GM21786 (cell line): Measurements from ENCODE around the gene FGF14.

Experiments used
- ATAC-seq: cut with Tn5 transposase; IDR thresholded peaks from one replicate; pipeline ENCODE4 v1.9.1; 2021; ENCODE audit not compliant: unreplicated experiment

The FGF14 gene

DNA sequence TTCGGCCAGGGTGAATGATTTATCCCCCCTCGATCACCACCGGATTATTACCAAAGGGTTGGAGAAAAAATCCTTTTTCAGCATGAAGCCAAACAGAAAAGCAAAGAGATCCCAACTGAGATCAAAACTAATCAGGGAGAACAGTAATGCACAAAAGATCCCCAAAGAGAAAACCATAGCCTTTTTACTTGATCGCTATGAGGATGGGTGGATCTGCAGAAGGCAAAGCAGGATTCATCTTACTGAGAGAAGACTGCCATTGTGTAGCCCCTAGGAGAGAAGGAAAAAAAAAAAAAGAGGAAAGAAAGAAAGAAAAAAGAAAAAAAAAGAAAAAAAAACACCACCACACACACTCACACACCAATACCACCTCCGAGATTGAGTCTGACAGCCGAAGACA, at the start of gene FGF14:
Gene FGF14 (minus strand): TSS at position 283 of the 400 bp plus-strand sequence.
- no peak for ATAC-seq

DNA sequence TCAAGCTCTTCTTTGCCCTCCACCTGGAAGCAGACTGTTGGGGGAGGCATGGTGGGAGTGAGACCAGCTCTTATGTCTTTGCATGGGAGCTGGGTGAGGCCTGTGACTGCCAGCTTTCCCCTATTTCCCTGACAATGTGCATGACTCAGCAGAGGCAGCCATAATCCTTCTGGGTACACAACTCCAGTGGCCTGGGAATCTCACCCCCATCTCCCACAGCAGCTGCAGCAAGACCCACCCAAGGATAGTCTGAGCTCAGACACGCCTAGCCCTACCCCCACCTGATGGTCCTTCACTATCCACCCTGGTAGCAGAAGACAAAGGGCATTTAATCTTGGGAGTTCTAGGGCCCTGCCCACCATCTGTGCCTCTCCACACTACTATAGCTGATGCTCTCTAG, 41.4 kb upstream of the FGF14 start:
- no peak for ATAC-seq

DNA sequence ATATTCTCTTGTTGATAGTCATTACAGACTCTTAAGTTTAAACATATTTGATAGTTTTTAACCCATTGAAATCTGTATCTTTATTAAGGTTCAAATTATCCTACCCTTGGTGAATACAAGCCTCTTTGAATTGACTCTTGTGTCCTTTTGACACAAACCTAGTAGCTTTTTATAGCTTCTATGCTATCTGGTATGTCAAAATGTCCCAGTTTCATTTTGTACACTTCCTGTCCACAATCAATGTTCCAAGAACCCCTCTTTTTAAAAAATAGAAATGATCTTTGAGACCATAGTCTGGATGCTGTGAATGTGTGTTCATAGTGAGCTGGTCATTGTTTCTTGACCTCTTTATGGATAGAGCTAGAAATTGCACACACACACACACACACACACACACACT, 39.2 kb upstream of the FGF14 start:
- peak; percentile 58 for ATAC-seq

DNA sequence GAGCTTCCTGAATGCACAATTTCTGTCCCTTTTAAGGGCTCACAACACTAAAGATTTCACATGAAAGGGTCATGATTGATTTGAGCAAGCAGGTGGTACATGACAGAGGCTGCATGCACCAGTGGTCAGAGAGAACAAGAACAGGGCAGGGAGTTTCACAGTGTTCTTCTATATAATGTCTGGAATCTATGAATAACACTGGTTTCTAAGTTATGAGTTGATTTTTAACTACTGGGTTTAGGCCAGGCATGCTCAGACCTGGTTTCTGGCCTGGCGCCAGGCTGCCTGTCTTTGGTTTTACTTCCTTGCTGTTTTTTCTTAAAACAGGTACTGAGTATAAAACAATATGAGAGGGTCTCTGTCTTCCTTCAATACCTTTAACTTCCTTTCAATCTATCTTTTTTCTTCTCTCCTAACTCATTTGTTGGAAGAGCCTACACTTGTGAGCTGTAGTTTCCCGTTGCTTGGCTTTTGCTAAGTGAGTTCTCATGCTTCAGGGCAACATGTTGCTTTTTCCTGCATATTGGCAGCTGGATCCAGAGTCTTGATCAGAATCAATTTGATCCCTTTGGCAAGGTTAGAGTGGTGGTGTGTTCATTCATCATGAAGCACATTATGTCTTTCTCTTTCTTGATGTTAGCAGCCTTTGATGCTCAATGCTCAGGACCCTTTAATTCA, 38.5 kb upstream of the FGF14 start:
- peak; percentile 46 for ATAC-seq

DNA sequence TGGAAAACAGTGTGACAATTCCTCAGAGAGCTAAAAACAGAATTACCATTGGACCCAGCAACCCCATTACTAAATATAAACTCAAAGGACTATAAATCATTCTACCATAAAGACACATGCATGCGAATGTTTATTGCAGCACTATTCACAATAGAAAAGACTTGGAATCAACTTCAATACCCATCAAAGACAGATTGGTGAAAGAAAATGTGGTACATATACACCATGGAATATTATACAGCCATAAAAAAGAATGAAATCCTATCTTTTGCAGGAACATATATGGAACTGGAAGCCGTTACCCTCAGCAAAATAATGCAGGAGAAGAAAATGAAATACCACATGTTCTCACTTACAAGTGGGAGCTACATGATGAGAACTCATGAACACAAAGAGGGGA, 20.8 kb upstream of the FGF14 start:
- ATAC-seq, result no peak

DNA sequence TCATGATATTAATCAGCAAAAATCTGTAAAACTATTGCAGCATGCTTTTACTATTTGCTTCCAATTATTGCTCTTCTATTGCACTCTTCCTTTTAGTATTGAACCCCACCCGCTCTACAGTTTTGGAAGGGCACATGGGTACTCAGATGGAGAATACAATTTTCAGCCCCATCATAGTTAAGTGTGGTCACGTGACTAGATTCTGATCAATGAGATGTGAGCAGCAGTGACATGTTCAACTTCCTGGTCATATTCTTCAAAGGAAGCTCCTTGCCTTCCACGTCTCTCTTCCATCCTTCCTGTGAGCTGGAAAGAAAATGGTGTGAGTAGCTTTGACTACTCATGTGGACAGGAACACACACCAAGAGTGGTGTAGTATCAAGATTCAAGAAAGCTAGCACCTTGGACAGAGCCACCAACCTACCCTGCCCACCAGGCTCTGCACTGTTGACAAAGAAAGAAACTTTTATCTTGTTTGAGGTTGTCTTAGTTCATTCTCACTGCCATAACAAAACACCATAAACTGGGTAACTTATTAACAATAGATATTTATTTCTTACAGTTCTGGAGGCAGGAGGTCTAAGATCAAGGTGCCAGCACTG, 3.8 kb upstream of the FGF14 start:
- ATAC-seq, result no peak

DNA sequence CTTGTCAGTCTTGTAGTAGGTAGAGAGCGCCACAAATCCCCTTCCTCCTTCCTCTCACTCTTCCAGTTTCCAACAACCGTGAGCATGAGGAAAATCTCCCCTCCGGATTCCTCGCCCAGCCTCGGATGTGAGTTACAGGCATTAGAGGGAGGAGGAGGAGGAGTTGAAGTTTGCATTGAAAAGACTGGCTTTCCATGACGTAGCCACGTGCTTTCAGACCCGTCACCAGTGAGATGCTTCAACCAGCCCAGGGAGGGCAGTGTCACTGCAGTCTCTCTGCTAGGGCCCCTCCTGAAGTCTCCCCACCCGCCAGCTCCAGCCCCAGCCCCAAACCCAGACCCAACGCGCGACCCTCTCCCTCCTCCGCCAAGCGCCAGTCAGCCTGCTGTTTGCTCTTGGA, 442 bp upstream of the FGF14 start:
- ATAC-seq, result peak; percentile 29

DNA sequence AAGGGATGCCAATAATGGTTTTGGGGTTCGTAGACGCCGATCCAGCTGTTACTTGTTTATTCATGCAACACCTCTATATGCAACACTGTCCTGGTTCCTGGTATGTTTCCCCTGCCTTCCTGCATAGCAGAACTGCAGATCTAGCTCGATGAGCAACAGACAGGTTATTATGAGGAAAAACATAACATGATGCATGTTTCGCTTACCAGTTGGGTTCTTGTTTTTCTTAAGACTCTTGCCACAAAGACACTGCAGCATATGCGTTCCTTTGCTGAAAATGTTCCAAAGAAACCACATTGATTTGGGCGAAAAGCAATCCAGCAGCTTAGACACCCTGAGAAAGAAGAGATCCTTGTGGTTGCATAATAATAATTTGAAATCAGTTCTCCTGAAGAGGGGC, 583 bp downstream of the FGF14 start:
- no peak for ATAC-seq

DNA sequence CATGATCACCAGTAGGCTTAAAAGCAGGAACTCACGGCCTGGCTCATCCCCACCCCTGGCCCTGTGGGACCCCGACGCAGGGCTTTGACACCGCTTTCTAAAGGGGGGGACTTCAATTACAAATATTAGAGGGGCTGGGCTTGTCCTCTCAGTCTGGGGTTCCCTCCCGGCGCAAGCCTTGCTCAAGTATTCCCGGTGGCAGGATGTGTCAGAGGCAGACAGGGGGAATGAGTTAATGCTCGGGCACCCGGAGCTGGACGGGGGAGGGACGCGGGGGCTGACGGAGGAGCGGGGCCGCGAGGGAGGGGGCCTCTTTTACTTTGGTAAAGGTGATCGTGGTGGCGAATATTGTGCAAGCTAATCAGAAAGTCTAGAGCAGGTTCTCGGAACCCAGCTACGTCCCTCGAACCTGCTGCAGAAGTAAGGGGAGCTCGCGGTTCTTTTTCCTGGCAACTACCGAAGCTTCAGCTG, 1.1 kb downstream of the FGF14 start:
- no peak for ATAC-seq

DNA sequence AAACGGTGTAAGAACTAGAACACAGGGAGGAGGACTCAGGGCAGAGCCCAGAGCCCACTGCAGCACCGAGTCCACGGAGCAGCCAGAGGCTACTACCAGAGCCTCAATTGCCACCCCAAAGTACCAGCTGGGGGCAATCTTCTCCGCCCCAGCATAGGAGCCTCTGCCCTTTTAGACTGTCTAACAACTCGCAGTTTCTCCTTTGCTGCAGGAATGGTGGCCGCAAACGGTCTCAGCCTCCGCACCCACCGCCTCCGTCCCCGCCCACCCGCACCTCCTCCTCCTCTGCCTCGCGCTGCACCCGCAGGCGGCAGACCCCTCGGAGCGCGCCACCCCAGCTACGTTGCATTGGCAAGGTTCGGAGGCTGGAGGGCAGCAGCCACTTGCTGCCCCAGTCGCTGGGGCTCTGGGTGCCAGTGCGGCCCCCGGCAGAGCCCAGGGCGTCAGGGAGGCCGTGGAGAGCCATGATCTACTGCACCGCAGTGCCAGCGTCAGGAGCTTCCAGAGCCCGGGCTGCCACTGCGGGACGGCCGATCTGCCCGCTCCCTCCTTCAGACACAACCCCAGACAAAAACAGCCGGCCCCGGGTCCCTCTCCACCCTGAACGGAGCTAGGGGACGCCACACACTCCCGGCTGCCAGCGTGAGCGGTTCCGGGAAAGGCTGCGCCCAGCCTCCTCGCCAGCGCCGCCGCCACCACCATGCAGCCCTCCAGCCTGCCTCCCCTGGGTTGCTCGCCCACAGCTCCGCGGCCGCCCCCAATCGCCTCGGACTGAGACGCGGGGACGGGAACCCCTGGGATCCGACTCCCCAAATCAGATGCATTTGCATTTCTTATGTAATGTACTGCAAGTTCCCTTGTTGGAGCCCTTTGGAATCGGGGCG, 1.8 kb downstream of the FGF14 start:
- peak; percentile 67 for ATAC-seq

DNA sequence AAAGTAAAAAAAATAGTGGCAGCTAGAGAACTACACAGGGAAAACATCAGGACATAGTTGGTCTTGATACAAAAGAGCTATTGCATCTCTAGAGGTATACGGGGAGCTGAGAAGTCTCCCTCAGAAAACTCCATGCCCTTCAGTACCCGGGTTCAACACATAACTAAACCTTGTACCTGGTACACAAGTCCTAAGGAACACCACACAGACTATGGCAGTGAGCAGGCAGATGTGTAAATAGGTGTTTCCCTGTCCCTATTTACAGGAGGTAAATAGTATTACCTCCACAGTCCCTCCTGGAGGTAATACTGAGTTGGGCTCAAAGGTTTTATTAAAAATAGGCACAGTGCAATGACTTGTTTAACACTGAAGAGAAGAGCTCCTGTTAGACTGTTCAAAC, 5.9 kb downstream of the FGF14 start:
- ATAC-seq, result no peak

DNA sequence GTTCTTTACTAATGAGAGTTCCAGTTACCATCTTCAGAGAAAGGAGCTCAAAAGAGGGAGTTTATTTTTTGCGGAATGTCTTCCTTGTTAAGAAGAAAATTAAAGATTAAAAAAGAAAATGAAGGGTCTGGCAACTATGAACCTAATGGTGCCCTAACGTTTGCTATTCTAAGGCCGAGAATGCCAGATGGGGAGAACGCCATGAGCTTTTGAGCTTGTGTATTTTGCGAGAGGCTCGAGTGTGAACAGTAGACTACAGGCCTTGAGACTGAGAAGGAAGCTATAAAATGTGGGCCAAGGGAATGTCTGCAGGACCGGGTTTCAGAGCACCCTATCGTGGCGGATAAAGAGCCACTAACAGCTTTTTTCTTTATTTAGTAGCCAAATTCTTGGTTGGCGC, 6.7 kb downstream of the FGF14 start:
- no peak for ATAC-seq

DNA sequence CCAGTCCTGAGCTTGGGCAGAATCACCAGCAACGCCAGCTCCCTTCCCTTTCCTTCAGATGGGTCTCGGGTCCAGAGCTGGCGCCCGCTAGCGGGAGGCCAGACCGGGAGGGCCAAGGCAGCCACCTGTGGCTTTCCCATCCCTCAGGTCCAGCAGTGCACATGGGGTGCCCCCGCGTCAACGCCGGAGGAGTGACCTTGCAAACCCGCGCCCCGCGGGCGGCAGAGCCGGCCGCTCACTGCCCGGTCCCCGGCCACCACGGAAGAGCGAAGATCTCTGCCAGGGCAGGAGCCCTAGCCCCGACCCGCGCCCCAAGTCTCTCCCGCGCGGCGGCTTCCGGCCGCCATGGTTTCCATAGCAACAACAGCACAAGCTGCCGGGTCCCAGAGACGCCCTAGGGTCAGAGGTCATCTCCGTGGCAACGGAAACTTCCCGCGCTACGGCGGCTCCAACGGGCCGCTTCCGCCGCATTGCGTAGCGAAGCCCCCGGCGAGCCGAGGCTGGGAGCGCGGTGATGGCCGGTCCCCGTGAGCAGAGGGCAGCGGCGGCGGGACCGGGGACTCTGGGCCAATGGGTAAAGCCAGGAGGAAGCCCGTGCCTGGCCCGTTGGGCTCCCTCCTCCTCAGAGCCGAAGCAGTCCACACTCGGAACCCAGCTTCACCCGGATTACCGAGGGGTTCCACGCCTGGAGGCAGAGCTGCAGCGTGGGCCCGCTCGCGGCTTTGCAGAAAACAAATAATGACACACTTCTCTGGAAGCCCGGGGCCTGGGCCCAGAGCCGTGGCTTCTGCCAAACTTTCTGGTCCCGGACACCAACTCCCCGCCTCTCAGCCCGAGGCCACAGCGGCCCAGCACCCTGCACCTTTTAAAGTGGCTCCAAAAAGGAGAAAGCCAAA, 7.4 kb downstream of the FGF14 start:
- ATAC-seq, result peak; percentile 96

DNA sequence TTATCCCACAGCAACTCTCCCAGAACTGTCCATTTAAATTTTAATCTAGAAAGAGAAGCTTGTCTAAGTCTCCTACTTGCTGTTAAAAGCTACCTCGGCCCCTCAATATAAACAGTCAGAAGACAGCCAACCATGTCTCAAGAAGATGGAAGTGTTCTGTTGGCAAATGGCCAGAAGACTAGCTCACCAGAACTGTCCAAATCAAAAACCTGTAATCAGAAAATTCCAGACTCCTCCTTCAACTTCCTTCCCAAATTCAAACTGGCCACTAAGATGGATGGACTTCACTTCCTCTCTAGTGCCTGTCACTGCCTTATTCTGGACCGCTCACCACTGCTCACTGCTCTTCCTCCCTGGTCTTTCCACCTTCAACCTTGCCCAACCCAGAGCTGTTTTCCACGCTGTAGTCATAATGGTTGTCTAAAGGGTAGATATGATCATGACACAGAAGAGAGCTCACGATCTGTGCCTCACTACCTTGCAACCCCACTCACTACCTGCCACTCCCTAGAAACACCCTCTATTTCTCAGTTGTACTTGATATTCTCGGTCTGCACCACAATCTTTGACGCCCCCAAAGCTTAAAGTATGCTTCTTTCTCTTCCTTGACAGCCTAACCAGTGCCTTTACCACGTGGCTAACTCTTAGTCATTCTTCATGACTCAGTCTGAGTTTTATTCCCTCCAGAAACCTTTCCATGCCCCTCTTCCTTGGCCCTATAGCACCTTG, 9.2 kb downstream of the FGF14 start:
- ATAC-seq, result no peak

DNA sequence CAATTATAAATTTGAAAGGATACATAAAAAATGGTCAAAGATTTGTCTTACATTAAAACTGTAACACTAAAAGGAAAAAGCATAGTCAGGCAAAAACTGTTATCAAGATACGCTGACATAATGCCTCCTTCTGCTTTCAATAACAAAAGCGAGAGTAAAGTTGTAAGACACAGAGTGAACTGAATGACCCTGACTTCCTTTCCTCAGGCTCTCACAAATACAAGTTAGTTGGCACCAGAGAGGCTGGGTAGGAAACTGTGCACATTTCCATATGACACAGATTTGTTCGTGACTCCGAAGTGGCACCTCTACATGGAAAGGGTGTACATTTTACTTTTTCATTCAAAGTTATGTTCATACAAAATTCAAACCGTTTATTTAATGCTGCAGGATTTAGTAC, 15.4 kb downstream of the FGF14 start:
- ATAC-seq, result no peak

DNA sequence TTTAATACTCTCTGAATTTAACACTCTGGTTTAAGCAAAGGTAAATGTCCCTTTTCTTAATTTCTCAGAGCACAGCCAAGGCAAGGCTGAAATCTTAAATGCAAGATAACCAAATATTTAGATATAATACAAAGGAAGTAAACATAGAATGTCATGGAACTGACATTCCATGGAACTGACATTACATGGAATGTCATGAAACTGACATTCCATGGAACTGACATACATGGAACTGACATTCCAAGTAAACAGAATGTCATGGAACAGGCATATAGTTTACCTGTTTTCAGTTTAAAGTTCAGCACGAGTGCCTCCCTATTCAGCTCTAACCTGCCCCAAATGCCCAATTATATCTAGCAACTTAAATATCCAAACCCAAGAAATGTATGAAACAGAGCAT, 21.8 kb downstream of the FGF14 start:
- no peak for ATAC-seq

DNA sequence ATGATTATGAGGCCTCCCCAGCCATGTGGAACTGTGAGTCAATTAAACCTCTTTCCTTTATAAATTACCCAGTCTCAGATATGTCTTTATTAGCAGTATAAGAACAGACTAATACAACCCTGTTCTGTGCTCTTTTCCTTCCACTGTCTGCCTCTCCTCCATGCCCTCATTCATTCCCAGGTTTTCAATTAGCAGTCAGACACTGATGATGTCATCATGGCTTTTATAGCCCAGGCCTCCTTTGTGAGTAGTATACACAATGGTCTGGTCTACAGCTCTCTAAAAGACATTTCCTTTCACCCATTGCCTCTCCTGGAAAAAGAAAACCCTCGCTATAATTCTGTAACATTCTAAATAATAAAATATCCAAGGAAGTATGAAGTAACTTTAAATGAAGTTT, 25.5 kb downstream of the FGF14 start:
- no peak for ATAC-seq

DNA sequence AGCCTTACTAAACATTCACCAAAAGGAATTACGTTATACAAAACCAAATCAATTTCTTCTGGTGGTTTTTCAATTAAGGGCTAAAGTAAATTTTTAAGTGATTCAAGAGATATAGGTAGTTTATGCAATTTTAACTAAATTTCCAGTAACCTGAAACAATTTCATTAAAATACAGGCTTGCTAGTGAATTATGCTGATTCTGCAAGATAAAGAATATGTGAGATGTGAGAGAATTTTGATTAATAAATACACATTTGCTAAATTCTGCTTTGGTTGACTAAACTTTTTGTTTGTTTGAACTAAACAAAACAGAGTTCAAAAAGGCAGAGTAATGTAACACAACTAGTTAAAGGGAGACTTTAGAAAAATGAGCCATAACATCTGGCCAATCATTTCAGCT, 27.1 kb downstream of the FGF14 start:
- ATAC-seq, result no peak

DNA sequence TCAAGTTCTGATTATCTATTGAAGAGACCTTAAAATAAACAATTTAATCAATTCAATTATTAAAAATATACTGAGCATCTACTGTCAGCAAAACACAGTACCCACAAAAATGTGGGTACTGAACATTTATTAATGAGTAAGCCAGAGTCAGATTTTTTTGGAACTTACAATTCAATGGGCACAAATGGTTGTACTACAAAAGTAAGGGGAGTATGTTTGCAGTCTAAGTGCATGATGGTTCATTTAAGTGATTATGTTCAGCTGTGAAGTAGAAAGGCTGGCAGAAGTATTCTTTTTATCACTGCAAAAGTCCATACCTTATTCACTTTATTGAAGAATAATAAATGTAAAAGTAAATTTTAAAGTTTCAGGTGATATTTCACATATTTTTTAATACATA, 27.6 kb downstream of the FGF14 start:
- no peak for ATAC-seq

DNA sequence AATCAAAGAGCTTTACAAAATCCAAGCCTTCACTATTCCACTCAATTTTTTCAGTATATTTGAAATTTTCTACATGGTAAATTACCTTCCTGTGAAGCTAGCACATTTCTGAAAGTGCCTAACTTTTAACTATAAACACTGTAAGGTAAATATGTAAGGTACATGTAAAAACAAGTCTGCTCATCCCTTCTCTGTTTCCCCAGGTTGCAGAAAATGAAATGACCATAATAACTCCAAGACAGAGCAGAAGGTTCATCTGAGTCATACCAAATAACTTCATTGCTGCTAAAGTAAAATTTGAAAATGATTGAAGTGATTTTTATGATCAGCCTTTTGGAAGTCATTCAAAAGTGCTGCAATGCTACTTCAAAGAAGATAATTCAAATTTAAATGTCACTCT, 28.6 kb downstream of the FGF14 start:
- ATAC-seq, result no peak
